T-cell (primary cell): ENCODE data around the gene PRMT1. TPM values are rescaled to one million over a fixed set of nuclear protein-coding genes. Genes with fewer than 3 reads are reported as not detected.

ENCODE experiments used
- ATAC-seq, 4 experiments: fragments of 200-7000 bp in 3 of 4; fragments of 150-1000 bp in 1 of 4; cut with Tn5 transposase; replicated peaks in 1 of 4; 1 replicate in 3 of 4; 2 replicates in 1 of 4; pipeline ENCODE4 v1.10.0; 2021; ENCODE audit warnings: moderate library complexity in 3 of 4, mild to moderate bottlenecking in 2 of 4, moderate number of reproducible peaks in 1 of 4
- CTCF ChIA-PET, 2 donors: fragments of 300-600 bp; sonication (Branson Sonifier 250); formaldehyde crosslinking; loops; one replicate each; lab custom pipeline; 2022; ENCODE audit warnings: antibody characterized with exemption in 2 of 2; lab: Charles Lee
- POLR2A ChIA-PET, 2 donors: fragments of 300-600 bp; sonication (Branson Sonifier 250); formaldehyde crosslinking; loops; one replicate each; lab custom pipeline; 2022; ENCODE audit warnings: antibody characterized with exemption in 2 of 2; lab: Charles Lee
- DNase-seq, 35 experiments: peaks; one replicate each; pipeline versions ENCODE4 v3.0.0 to v3.0.0-alpha.2; 2013 to 2023
- H3K27ac ChIP-seq: one replicate; pipeline ENCODE4 v1.5.1; 2013; ENCODE audit warnings: low read length
- H3K27me3 ChIP-seq, 2 experiments: replicated peaks in 1 of 2; 1 replicate in 1 of 2; 2 replicates in 1 of 2; pipeline versions ENCODE4 v1.6.1 to v1.7.0; 2013; ENCODE audit warnings: low read length in 1 of 2, mixed read lengths in 1 of 2; ENCODE audit not compliant: control insufficient read depth in 2 of 2, insufficient read depth in 2 of 2; ENCODE audit errors: extremely low read depth in 1 of 2
- H3K36me3 ChIP-seq, 2 donors: 1 replicate in 1 of 2; 2 replicates in 1 of 2; pipeline versions ENCODE4 v1.6.1 to v1.7.0; 2013; ENCODE audit warnings: low read length in 1 of 2; ENCODE audit not compliant: control insufficient read depth in 2 of 2, insufficient read depth in 1 of 2; ENCODE audit errors: extremely low read depth in 1 of 2
- H3K4me1 ChIP-seq, 2 experiments: 1 replicate in 1 of 2; 2 replicates in 1 of 2; pipeline versions ENCODE4 v1.6.1 to v1.7.0; 2013; ENCODE audit warnings: low read length in 2 of 2, mixed read lengths in 1 of 2; ENCODE audit not compliant: insufficient read depth in 2 of 2, control insufficient read depth in 1 of 2; ENCODE audit errors: extremely low read depth in 1 of 2
- H3K4me3 ChIP-seq, 2 donors: 1 replicate in 1 of 2; 2 replicates in 1 of 2; pipeline versions ENCODE4 v1.5.1 to v1.7.0; 2013; ENCODE audit warnings: mild to moderate bottlenecking in 2 of 2, low read length in 1 of 2, moderate library complexity in 1 of 2; ENCODE audit not compliant: control insufficient read depth in 1 of 2; ENCODE audit errors: extremely low read depth in 1 of 2
- H3K9me3 ChIP-seq: 2 replicates; pipeline ENCODE4 v1.7.0; 2013
- H3K27ac Mint-ChIP-seq, 2 donors: one replicate each; pipeline ENCODE4 v1.8.0; 2020 to 2021; ENCODE audit warnings: mild to moderate bottlenecking in 2 of 2, mixed read lengths in 2 of 2
- H3K27me3 Mint-ChIP-seq, 2 donors: one replicate each; pipeline ENCODE4 v1.8.0; 2021 to 2022; ENCODE audit warnings: mixed read lengths in 2 of 2
- H3K36me3 Mint-ChIP-seq: one replicate; pipeline ENCODE4 v1.8.0; 2021; ENCODE audit warnings: mixed read lengths
- H3K4me1 Mint-ChIP-seq, 3 donors: one replicate each; pipeline ENCODE4 v1.8.0; 2020 to 2022; ENCODE audit warnings: mixed read lengths in 3 of 3, mild to moderate bottlenecking in 1 of 3
- H3K4me3 Mint-ChIP-seq, 3 donors: one replicate each; pipeline ENCODE4 v1.8.0; 2020 to 2022; ENCODE audit warnings: mild to moderate bottlenecking in 3 of 3, mixed read lengths in 3 of 3, moderate library complexity in 3 of 3
- H3K9me3 Mint-ChIP-seq, 3 donors: one replicate each; pipeline ENCODE4 v1.8.0; 2020 to 2022; ENCODE audit warnings: mixed read lengths in 3 of 3
- WGBS: methylation state at CpG from one replicate; pipeline ENCODE4 v1.1.5; 2013; ENCODE audit warnings: missing lambda C conversion rate; ENCODE audit not compliant: insufficient coverage; 5-methylcytosine and 5-hydroxymethylcytosine counted together
- total RNA-seq, 35 experiments: library from RNA in 6 of 35; stranded (reverse) in 6 of 35; fragments of 120-200 nt in 1 of 35; gene quantifications; one replicate each; pipeline versions ENCODE4 v1.2.1 to v1.2.4 and lab custom pipeline; 2013 to 2026

The PRMT1 gene
- total RNA-seq, 5 donors from 2014 or later (not counting 1 experiment from before 2014, with no cell fraction given): 72.0 to 116 (median 107) TPM

GRCh38 chr19:49641688-49642491 lies 35.2 kb upstream of the PRMT1 start, which contains the start of gene SCAF1:
Gene SCAF1 (plus strand): TSS chr19:49642209. CDS start chr19:49645027, 2,818 bp downstream.
- peak; percentile 96 to 100 (median 99) for DNase-seq
- H3K4me3 ChIP-seq: peak within 1 kb of the TSS; percentile 94 to 96
- H3K27me3 ChIP-seq: no peaks in the 10 kb centered on the region
- Mint-ChIP-seq H3K4me1 (peaks cover 63 to 76% (median 76%) of the 10 kb centered on the region in 3 donors), H3K4me3 (peak within 1 kb of the TSS; percentile 88 to 96 (median 95)), H3K36me3 (peaks cover 2% of the 10 kb centered on the region), H3K9me3 (no peaks in the 10 kb centered on the region), H3K27me3 (no peaks in the 10 kb centered on the region), H3K27ac (peak within 1 kb of the TSS; percentile 97)
- H3K27ac ChIP-seq: peak within 1 kb of the TSS; percentile 92
- POLR2A ChIA-PET: interaction anchor here in 1 of 2 donors (0.5 to 0.6 kb wide), 4 partner anchors 32 to 139 kb away, joined by 3 to 4 read pairs (median 4); partner anchors contain the start of gene NOSIP
- CTCF ChIA-PET: interaction anchor here in 1 of 2 donors (0.5 to 1.2 kb wide), 8 partner anchors 22 to 801 kb away, joined by 3 to 6 read pairs (median 3); partner anchors contain the start of genes BCL2L12 and IRF3
- H3K4me1 ChIP-seq: peaks cover 16 to 63% of the 10 kb centered on the region in 2 experiments
- no peaks in the 10 kb centered on the region for H3K9me3 ChIP-seq
- WGBS: 0% methylated on average over 77 of the region's 87 CpGs
- peak; percentile 68 to 73 (median 72) for ATAC-seq
- peaks cover 7 to 19% of the 10 kb centered on the region in 2 donors for H3K36me3 ChIP-seq

- POLR2A ChIA-PET: interaction anchor here in 1 of 2 donors (0.5 to 0.6 kb wide), 2 partner anchors 80 to 140 kb away, joined by 4 read pairs; no protein-coding TSS in a partner anchor
- WGBS: 15% methylated on average over 2 of the region's 5 CpGs
- peak overlapping the region; percentile 89 to 93 for H3K27ac Mint-ChIP-seq
- DNase-seq (no peak), ATAC-seq (no peak)
- H3K4me3 Mint-ChIP-seq: peak overlapping the region; percentile 88 to 96 (median 95)
- H3K4me1 Mint-ChIP-seq: peaks cover 63 to 77% (median 72%) of the 10 kb centered on the region in 3 donors
- Histone ChIP-seq H3K4me3 (peak overlapping the region; percentile 94 to 96), H3K36me3 (peaks cover 14 to 23% of the 10 kb centered on the region in 2 donors), H3K4me1 (peaks cover 16 to 63% of the 10 kb centered on the region in 2 experiments), H3K9me3 (no peaks in the 10 kb centered on the region), H3K27ac (peak overlapping the region; percentile 91), H3K27me3 (no peaks in the 10 kb centered on the region)
- CTCF ChIA-PET: interaction anchor here in 1 of 2 donors (0.5 to 1.2 kb wide), 5 partner anchors 22 to 802 kb away, joined by 3 to 6 read pairs (median 4); no protein-coding TSS in a partner anchor
- H3K27me3 Mint-ChIP-seq: no peaks in the 10 kb centered on the region
- H3K36me3 Mint-ChIP-seq: peaks cover 8% of the 10 kb centered on the region
- no peaks in the 10 kb centered on the region for H3K9me3 Mint-ChIP-seq
Measured at GRCh38 chr19:49642492-49643035, 34.5 kb upstream of the PRMT1 start.

- ChIA-PET POLR2A (no interaction called here), CTCF (interaction anchor here in 1 of 2 donors (0.8 to 1.1 kb wide), 3 partner anchors 21 to 38 kb away, joined by 3 to 5 read pairs (median 4); no protein-coding TSS in a partner anchor)
- ATAC-seq (no peak), DNase-seq (no peak)
- peaks cover 15 to 25% of the 10 kb centered on the region in 2 donors for H3K36me3 ChIP-seq
- WGBS: 45% methylated on average over 2 of the region's 2 CpGs
- H3K4me3 Mint-ChIP-seq: peak overlapping the region; percentile 88 to 96 (median 95)
- no peaks in the 10 kb centered on the region for H3K9me3 ChIP-seq
- no peaks in the 10 kb centered on the region for H3K27me3 ChIP-seq
- H3K4me1 ChIP-seq: peaks cover 14 to 56% of the 10 kb centered on the region in 2 experiments
- H3K36me3 Mint-ChIP-seq: peaks cover 8% of the 10 kb centered on the region
- no peaks in the 10 kb centered on the region for H3K27me3 Mint-ChIP-seq
- no peaks in the 10 kb centered on the region for H3K9me3 Mint-ChIP-seq
- H3K27ac ChIP-seq: no peak overlapping the region
- no peak overlapping the region for H3K4me3 ChIP-seq
- peaks cover 57 to 69% (median 63%) of the 10 kb centered on the region in 3 donors for H3K4me1 Mint-ChIP-seq
- H3K27ac Mint-ChIP-seq: peak overlapping the region; percentile 48 to 93
Measured at GRCh38 chr19:49643466-49643865, 33.6 kb upstream of the PRMT1 start.

GRCh38 chr19:49645592-49645991 lies 31.5 kb upstream of the PRMT1 start:
- H3K4me1 Mint-ChIP-seq: peaks cover 43 to 50% (median 46%) of the 10 kb centered on the region in 3 donors
- H3K4me1 ChIP-seq: peaks cover 12 to 40% of the 10 kb centered on the region in 2 experiments
- ATAC-seq (no peak), DNase-seq (no peak)
- H3K27ac ChIP-seq: no peak overlapping the region
- no peaks in the 10 kb centered on the region for H3K27me3 Mint-ChIP-seq
- no peaks in the 10 kb centered on the region for H3K9me3 ChIP-seq
- H3K4me3 Mint-ChIP-seq: no peak overlapping the region
- no peak overlapping the region for H3K4me3 ChIP-seq
- ChIA-PET CTCF (no interaction called here), POLR2A (no interaction called here)
- H3K9me3 Mint-ChIP-seq: no peaks in the 10 kb centered on the region
- no peaks in the 10 kb centered on the region for H3K27me3 ChIP-seq
- 90% methylated on average over 10 of the region's 11 CpGs for WGBS
- peaks cover 15% of the 10 kb centered on the region for H3K36me3 Mint-ChIP-seq
- H3K27ac Mint-ChIP-seq: no peak overlapping the region
- peaks cover 23 to 41% of the 10 kb centered on the region in 2 donors for H3K36me3 ChIP-seq

DNA sequence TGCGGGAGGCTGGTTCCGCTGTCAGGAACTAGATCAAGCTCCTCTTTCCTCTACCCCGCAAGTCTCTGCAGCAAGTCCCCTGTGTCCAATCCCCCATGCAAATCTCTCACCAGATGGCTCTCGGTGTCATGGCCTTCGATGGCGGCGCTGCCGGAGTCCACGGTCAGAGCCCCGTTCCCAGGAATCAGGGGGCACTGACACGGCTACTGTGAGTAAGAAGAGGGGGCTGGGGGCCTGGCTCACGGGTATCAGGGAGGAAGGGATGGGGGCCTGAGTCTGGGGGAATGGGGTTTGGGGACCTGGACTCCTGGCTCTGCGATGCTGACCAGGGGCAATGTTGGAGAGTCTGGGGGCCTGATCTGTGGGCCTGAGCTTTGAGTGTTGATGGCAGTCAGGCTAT lies 31.1 kb upstream of the PRMT1 start:
- Mint-ChIP-seq H3K27me3 (no peaks in the 10 kb centered on the region), H3K4me3 (no peak overlapping the region), H3K4me1 (peaks cover 39 to 46% (median 42%) of the 10 kb centered on the region in 3 donors), H3K36me3 (peaks cover 17% of the 10 kb centered on the region), H3K9me3 (no peaks in the 10 kb centered on the region), H3K27ac (no peak overlapping the region)
- Histone ChIP-seq H3K27me3 (no peaks in the 10 kb centered on the region), H3K4me1 (peaks cover 11 to 36% of the 10 kb centered on the region in 2 experiments), H3K4me3 (no peak overlapping the region), H3K9me3 (no peaks in the 10 kb centered on the region), H3K27ac (no peak overlapping the region), H3K36me3 (peaks cover 24 to 43% of the 10 kb centered on the region in 2 donors)
- CTCF ChIA-PET: no interaction called here
- ATAC-seq (no peak), DNase-seq (no peak)
- WGBS: 90% methylated on average over 4 of the region's 13 CpGs
- POLR2A ChIA-PET: no interaction called here

DNA sequence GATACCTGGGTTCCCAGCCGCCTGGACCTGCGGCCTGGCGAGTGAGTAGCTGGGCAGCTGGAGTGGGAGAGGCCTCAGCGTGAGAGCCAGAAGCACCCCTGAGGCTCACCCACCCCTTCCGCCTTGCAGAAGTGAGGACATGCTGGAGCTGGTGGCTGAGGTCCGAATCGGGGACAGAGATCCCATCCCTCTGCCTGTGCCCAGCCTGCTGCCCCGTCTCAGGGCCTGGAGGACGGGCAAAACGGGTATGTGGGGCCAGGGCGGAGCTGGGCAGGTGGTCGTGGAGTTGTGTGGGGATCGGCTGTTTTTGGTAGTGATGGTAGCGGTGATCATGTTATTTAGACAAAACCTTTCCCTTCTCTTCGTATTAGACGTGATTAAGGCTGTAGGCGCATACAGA lies 30.5 kb upstream of the PRMT1 start:
- no peak overlapping the region for H3K4me3 ChIP-seq
- Mint-ChIP-seq H3K36me3 (peaks cover 18% of the 10 kb centered on the region), H3K4me1 (peaks cover 36 to 44% (median 36%) of the 10 kb centered on the region in 3 donors), H3K27me3 (no peaks in the 10 kb centered on the region), H3K27ac (no peak overlapping the region), H3K4me3 (no peak overlapping the region), H3K9me3 (no peaks in the 10 kb centered on the region)
- H3K9me3 ChIP-seq: no peaks in the 10 kb centered on the region
- H3K36me3 ChIP-seq: peaks cover 25 to 46% of the 10 kb centered on the region in 2 donors
- POLR2A ChIA-PET: no interaction called here
- no peaks in the 10 kb centered on the region for H3K27me3 ChIP-seq
- H3K4me1 ChIP-seq: peaks cover 9 to 30% of the 10 kb centered on the region in 2 experiments
- no peak for DNase-seq
- WGBS: 100% methylated on average over 8 of the region's 17 CpGs
- no peak overlapping the region for H3K27ac ChIP-seq
- no peak for ATAC-seq
- CTCF ChIA-PET: no interaction called here
